ENCODE data around the gene SYT2.

DNA sequence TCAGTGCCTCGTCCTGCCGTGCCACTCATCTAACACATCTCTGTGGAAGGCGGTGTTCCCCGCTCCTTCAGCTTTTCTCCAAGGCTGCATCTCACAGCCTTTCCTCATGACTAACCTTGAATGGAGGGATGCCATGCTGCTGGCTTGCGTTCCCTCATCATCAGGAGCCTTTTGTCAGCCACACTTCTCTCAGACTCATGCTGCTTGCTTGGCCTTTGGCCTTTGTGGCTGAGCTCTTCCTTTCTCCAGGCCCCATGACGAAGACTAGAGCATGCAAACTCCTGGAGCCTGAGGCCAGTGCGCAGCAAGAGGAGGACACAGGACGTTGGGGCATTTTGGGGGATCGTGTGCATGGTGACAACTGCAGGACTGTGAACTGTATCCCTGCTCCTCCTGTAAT is 70.8 kb downstream of the SYT2 start:
- TF ChIP-seq, protein P1, sequence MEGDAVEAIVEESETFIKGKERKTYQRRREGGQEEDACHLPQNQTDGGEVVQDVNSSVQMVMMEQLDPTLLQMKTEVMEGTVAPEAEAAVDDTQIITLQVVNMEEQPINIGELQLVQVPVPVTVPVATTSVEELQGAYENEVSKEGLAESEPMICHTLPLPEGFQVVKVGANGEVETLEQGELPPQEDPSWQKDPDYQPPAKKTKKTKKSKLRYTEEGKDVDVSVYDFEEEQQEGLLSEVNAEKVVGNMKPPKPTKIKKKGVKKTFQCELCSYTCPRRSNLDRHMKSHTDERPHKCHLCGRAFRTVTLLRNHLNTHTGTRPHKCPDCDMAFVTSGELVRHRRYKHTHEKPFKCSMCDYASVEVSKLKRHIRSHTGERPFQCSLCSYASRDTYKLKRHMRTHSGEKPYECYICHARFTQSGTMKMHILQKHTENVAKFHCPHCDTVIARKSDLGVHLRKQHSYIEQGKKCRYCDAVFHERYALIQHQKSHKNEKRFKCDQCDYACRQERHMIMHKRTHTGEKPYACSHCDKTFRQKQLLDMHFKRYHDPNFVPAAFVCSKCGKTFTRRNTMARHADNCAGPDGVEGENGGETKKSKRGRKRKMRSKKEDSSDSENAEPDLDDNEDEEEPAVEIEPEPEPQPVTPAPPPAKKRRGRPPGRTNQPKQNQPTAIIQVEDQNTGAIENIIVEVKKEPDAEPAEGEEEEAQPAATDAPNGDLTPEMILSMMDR (IDR thresholded peaks at IDR 0.05; ENCODE audit: insufficient read depth, low read length), result no peak
- TF ChIP-seq POLR2AphosphoS5 (IDR thresholded peaks at IDR 0.05; ENCODE audit: low read depth), result no peak
- no peak for TF ChIP-seq REST (IDR thresholded peaks at IDR 0.05; ENCODE audit: insufficient replicate concordance, low read depth)
